ENCODE measurements around the gene IL1RAPL1.

DNA sequence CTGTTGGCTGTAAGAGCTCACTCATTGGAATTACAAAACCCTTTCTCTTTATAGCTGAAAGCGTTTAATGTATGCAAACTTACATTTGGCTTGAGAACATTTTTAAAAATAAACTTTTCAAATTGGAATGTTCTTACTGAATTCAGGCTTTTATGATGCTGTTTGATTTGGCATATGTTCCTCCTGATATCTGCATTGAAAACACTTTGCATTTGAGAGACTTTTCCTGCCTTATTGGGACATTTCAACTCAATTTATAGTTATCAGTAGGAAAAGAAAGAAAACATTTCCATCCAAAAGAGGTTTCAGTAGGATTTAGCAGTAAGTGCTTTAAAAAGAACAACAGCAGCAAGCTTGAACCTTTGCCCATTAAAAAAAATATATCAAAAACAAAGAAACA is 520.0 kb downstream of the IL1RAPL1 start:
- TF ChIP-seq, protein P1, sequence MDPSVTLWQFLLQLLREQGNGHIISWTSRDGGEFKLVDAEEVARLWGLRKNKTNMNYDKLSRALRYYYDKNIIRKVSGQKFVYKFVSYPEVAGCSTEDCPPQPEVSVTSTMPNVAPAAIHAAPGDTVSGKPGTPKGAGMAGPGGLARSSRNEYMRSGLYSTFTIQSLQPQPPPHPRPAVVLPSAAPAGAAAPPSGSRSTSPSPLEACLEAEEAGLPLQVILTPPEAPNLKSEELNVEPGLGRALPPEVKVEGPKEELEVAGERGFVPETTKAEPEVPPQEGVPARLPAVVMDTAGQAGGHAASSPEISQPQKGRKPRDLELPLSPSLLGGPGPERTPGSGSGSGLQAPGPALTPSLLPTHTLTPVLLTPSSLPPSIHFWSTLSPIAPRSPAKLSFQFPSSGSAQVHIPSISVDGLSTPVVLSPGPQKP (IDR thresholded peaks at IDR 0.05; ENCODE audit: low read depth, low read length) = no peak
- no peak for TF ChIP-seq ZFP36 (IDR thresholded peaks at IDR 0.05; ENCODE audit: borderline replicate concordance, partially characterized antibody)
- TF ChIP-seq JUN (IDR thresholded peaks at IDR 0.05) = no peak
- TF ChIP-seq, protein P2, sequence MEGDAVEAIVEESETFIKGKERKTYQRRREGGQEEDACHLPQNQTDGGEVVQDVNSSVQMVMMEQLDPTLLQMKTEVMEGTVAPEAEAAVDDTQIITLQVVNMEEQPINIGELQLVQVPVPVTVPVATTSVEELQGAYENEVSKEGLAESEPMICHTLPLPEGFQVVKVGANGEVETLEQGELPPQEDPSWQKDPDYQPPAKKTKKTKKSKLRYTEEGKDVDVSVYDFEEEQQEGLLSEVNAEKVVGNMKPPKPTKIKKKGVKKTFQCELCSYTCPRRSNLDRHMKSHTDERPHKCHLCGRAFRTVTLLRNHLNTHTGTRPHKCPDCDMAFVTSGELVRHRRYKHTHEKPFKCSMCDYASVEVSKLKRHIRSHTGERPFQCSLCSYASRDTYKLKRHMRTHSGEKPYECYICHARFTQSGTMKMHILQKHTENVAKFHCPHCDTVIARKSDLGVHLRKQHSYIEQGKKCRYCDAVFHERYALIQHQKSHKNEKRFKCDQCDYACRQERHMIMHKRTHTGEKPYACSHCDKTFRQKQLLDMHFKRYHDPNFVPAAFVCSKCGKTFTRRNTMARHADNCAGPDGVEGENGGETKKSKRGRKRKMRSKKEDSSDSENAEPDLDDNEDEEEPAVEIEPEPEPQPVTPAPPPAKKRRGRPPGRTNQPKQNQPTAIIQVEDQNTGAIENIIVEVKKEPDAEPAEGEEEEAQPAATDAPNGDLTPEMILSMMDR (IDR thresholded peaks at IDR 0.05) = no peak
- TF ChIP-seq, protein P3, sequence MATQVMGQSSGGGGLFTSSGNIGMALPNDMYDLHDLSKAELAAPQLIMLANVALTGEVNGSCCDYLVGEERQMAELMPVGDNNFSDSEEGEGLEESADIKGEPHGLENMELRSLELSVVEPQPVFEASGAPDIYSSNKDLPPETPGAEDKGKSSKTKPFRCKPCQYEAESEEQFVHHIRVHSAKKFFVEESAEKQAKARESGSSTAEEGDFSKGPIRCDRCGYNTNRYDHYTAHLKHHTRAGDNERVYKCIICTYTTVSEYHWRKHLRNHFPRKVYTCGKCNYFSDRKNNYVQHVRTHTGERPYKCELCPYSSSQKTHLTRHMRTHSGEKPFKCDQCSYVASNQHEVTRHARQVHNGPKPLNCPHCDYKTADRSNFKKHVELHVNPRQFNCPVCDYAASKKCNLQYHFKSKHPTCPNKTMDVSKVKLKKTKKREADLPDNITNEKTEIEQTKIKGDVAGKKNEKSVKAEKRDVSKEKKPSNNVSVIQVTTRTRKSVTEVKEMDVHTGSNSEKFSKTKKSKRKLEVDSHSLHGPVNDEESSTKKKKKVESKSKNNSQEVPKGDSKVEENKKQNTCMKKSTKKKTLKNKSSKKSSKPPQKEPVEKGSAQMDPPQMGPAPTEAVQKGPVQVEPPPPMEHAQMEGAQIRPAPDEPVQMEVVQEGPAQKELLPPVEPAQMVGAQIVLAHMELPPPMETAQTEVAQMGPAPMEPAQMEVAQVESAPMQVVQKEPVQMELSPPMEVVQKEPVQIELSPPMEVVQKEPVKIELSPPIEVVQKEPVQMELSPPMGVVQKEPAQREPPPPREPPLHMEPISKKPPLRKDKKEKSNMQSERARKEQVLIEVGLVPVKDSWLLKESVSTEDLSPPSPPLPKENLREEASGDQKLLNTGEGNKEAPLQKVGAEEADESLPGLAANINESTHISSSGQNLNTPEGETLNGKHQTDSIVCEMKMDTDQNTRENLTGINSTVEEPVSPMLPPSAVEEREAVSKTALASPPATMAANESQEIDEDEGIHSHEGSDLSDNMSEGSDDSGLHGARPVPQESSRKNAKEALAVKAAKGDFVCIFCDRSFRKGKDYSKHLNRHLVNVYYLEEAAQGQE (IDR thresholded peaks at IDR 0.05) = no peak
- TF ChIP-seq, protein P4, sequence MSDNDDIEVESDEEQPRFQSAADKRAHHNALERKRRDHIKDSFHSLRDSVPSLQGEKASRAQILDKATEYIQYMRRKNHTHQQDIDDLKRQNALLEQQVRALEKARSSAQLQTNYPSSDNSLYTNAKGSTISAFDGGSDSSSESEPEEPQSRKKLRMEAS (IDR thresholded peaks at IDR 0.05) = no peak
- no peak for TF ChIP-seq RNF2 (IDR thresholded peaks at IDR 0.05; ENCODE audit: borderline replicate concordance, low read depth)
- TF ChIP-seq SREBF2 (IDR thresholded peaks at IDR 0.05) = no peak
- TF ChIP-seq POLR2A (IDR thresholded peaks at IDR 0.05; ENCODE audit: low read length) = no peak
- TF ChIP-seq HDAC2 (IDR thresholded peaks at IDR 0.05) = no peak
- TF ChIP-seq FOSL2 (IDR thresholded peaks at IDR 0.05) = no peak
- no peak for TF ChIP-seq FOSL2 (CRISPR knock-in tag; IDR thresholded peaks at IDR 0.05)
- no peak for TF ChIP-seq CHD4 (IDR thresholded peaks at IDR 0.05; ENCODE audit: borderline replicate concordance)
- TF ChIP-seq MYC (IDR thresholded peaks at IDR 0.05; ENCODE audit: borderline replicate concordance, low read length) = no peak
- no peak for TF ChIP-seq NR3C1 (IDR thresholded peaks at IDR 0.05)
